Activated CD8-positive, alpha-beta T cell treated with anti-CD3 and anti-CD28 coated beads, Interleukin-2, amount 10 ng/mL, durations not matched to agents 7 days and 5 days (primary cell): ENCODE data around the gene ACP1. TPM values are rescaled to one million over a fixed set of nuclear protein-coding genes. Genes with fewer than 3 reads are reported as not detected.
"Not testable (repeated sequence)": the region's sequence is repeated elsewhere in the genome, so short reads cannot be mapped to it uniquely, and the experiment has no call there.

Experiments
- ATAC-seq: fragments of 150-1000 bp; cut with Tn5 transposase; one replicate; pipeline ENCODE4 v1.10.0; 2021; ENCODE audit warnings: moderate library complexity
- CTCF ChIA-PET: fragments of 350-600 bp; sonication (Branson Sonifier 250); formaldehyde crosslinking; loops from one replicate; lab custom pipeline; 2021; ENCODE audit warnings: antibody characterized with exemption; lab: Charles Lee
- POLR2A ChIA-PET: fragments of 350-600 bp; sonication (Branson Sonifier 250); formaldehyde crosslinking; loops from one replicate; lab custom pipeline; 2021; ENCODE audit warnings: antibody characterized with exemption; lab: Charles Lee
- DNase-seq: peaks from one replicate; pipeline ENCODE4 v3.0.0-alpha.2; 2020
- H3K27ac Mint-ChIP-seq: one replicate; pipeline ENCODE4 v1.8.0; 2021; ENCODE audit warnings: mild to moderate bottlenecking, mixed read lengths
- H3K27me3 Mint-ChIP-seq: one replicate; pipeline ENCODE4 v1.8.0; 2021; ENCODE audit warnings: low read depth, mixed read lengths
- H3K36me3 Mint-ChIP-seq: one replicate; pipeline ENCODE4 v1.8.0; 2021; ENCODE audit warnings: low read depth, mixed read lengths
- H3K4me1 Mint-ChIP-seq: one replicate; pipeline ENCODE4 v1.8.0; 2021; ENCODE audit warnings: low read depth, mixed read lengths
- H3K4me3 Mint-ChIP-seq: one replicate; pipeline ENCODE4 v1.8.0; 2021; ENCODE audit warnings: mild to moderate bottlenecking, mixed read lengths
- H3K9me3 Mint-ChIP-seq: one replicate; pipeline ENCODE4 v1.8.0; 2022; ENCODE audit warnings: mixed read lengths; ENCODE audit not compliant: insufficient read depth
- total RNA-seq, 2 experiments: library from RNA; stranded (reverse); gene quantifications; one replicate each; pipeline ENCODE4 v1.2.3, GENCODE V29; 2021

Gene ACP1
- total RNA-seq, 2 experiments from 2014 or later, result 93.7 to 97.7 TPM

GRCh38 chr2:289362-290089 is 24.8 kb downstream of the ACP1 start:
- CTCF ChIA-PET, result interaction anchor here (1.1 to 3.5 kb wide), 5 partner anchors 8 to 274 kb away, joined by 3 to 10 read pairs (median 5); no protein-coding TSS in a partner anchor
- Mint-ChIP-seq H3K4me1 (peaks cover 9% of the 10 kb centered on the region), H3K9me3 (no peaks in the 10 kb centered on the region), H3K27ac (no peak overlapping the region), H3K4me3 (peak overlapping the region; percentile 52), H3K27me3 (peaks cover 46% of the 10 kb centered on the region), H3K36me3 (no peaks in the 10 kb centered on the region)
- DNase-seq, result no peak
- ATAC-seq, result peak; percentile 40
- POLR2A ChIA-PET, result no interaction called here

- no peak overlapping the region for H3K27ac Mint-ChIP-seq
- H3K4me3 Mint-ChIP-seq, result peak overlapping the region; percentile 52
- peaks cover 46% of the 10 kb centered on the region for H3K27me3 Mint-ChIP-seq
- CTCF ChIA-PET, result interaction anchor here (1.1 to 3.5 kb wide), 6 partner anchors 9 to 275 kb away, joined by 3 to 10 read pairs (median 4); no protein-coding TSS in a partner anchor
- DNase-seq (peak; percentile 50), ATAC-seq (peak; percentile 37)
- no peaks in the 10 kb centered on the region for H3K36me3 Mint-ChIP-seq
- H3K9me3 Mint-ChIP-seq, result no peaks in the 10 kb centered on the region
- H3K4me1 Mint-ChIP-seq, result peaks cover 9% of the 10 kb centered on the region
- POLR2A ChIA-PET, result interaction anchor here (0.6 kb wide), 1 partner anchor 11 kb away, joined by 3 read pairs; no protein-coding TSS in a partner anchor
Observed at GRCh38 chr2:290090-290722, 25.5 kb downstream of the ACP1 start.

- ATAC-seq (no peak), DNase-seq (no peak)
- ChIA-PET CTCF (no interaction called here), POLR2A (no interaction called here)
- Mint-ChIP-seq H3K36me3 (no peaks in the 10 kb centered on the region), H3K4me1 (peaks cover under 1% of the 10 kb centered on the region), H3K27me3 (peaks cover 48% of the 10 kb centered on the region), H3K9me3 (no peaks in the 10 kb centered on the region), H3K27ac (no peak overlapping the region), H3K4me3 (no peak overlapping the region)
Observed at GRCh38 chr2:295090-295489, 30.3 kb downstream of the ACP1 start.

GRCh38 chr2:296354-296753 is 31.6 kb downstream of the ACP1 start:
- ATAC-seq (no peak), DNase-seq (no peak)
- CTCF ChIA-PET, result no interaction called here
- Mint-ChIP-seq H3K4me3 (no peak overlapping the region), H3K36me3 (no peaks in the 10 kb centered on the region), H3K27me3 (peaks cover 39% of the 10 kb centered on the region), H3K4me1 (no peaks in the 10 kb centered on the region), H3K9me3 (no peaks in the 10 kb centered on the region), H3K27ac (no peak overlapping the region)
- POLR2A ChIA-PET, result no interaction called here

GRCh38 chr2:305366-305765 is 40.6 kb downstream of the ACP1 start:
- no peak overlapping the region for H3K4me3 Mint-ChIP-seq
- POLR2A ChIA-PET, result no interaction called here
- H3K27ac Mint-ChIP-seq, result no peak overlapping the region
- no peaks in the 10 kb centered on the region for H3K36me3 Mint-ChIP-seq
- H3K4me1 Mint-ChIP-seq, result no peaks in the 10 kb centered on the region
- H3K27me3 Mint-ChIP-seq, result peaks cover 6% of the 10 kb centered on the region
- H3K9me3 Mint-ChIP-seq, result no peaks in the 10 kb centered on the region
- no peak for DNase-seq
- ATAC-seq, result no peak
- CTCF ChIA-PET, result no interaction called here

- ChIA-PET POLR2A (no interaction called here), CTCF (interaction anchor here (1.1 kb wide), 1 partner anchor 16 kb away, joined by 3 read pairs; no protein-coding TSS in a partner anchor)
- no peaks in the 10 kb centered on the region for H3K27me3 Mint-ChIP-seq
- H3K4me3 Mint-ChIP-seq, result no peak overlapping the region
- DNase-seq (no peak), ATAC-seq (no peak)
- no peaks in the 10 kb centered on the region for H3K36me3 Mint-ChIP-seq
- no peaks in the 10 kb centered on the region for H3K4me1 Mint-ChIP-seq
- no peaks in the 10 kb centered on the region for H3K9me3 Mint-ChIP-seq
- H3K27ac Mint-ChIP-seq, result no peak overlapping the region
Observed at GRCh38 chr2:309148-309953, 44.6 kb downstream of the ACP1 start.

GRCh38 chr2:309954-310510 is 45.3 kb downstream of the ACP1 start:
- H3K4me1 Mint-ChIP-seq, result no peaks in the 10 kb centered on the region
- no peak overlapping the region for H3K4me3 Mint-ChIP-seq
- POLR2A ChIA-PET, result no interaction called here
- no peaks in the 10 kb centered on the region for H3K9me3 Mint-ChIP-seq
- no peaks in the 10 kb centered on the region for H3K36me3 Mint-ChIP-seq
- ATAC-seq (no peak), DNase-seq (no peak)
- no peaks in the 10 kb centered on the region for H3K27me3 Mint-ChIP-seq
- no peak overlapping the region for H3K27ac Mint-ChIP-seq
- CTCF ChIA-PET, result interaction anchor here (1.1 kb wide), 1 partner anchor 16 kb away, joined by 3 read pairs; no protein-coding TSS in a partner anchor

- ChIA-PET POLR2A (no interaction called here), CTCF (no interaction called here)
- no peak for DNase-seq
- Mint-ChIP-seq H3K4me3 (no peak overlapping the region), H3K27me3 (peaks cover under 1% of the 10 kb centered on the region), H3K27ac (no peak overlapping the region), H3K4me1 (no peaks in the 10 kb centered on the region), H3K9me3 (no peaks in the 10 kb centered on the region), H3K36me3 (no peaks in the 10 kb centered on the region)
- ATAC-seq, result no peak
Observed at GRCh38 chr2:310994-311393, 46.2 kb downstream of the ACP1 start.

- CTCF ChIA-PET, result no interaction called here
Observed at GRCh38 chr2:313991-314390, 49.2 kb downstream of the ACP1 start.

GRCh38 chr2:314561-315336 is 50.0 kb downstream of the ACP1 start:
- Mint-ChIP-seq H3K9me3 (no peaks in the 10 kb centered on the region), H3K36me3 (no peaks in the 10 kb centered on the region), H3K4me3 (no peak overlapping the region), H3K27ac (no peak overlapping the region), H3K27me3 (peaks cover 2% of the 10 kb centered on the region), H3K4me1 (peaks cover 21% of the 10 kb centered on the region)
- DNase-seq (no peak), ATAC-seq (no peak)
- ChIA-PET POLR2A (no interaction called here), CTCF (no interaction called here)

More at GRCh38 chr2:313991-314390, 49.2 kb downstream of the ACP1 start:
- no peaks in the 10 kb centered on the region for H3K36me3 Mint-ChIP-seq
- no peak overlapping the region for H3K27ac Mint-ChIP-seq
- H3K9me3 Mint-ChIP-seq, result no peaks in the 10 kb centered on the region
- no peak for DNase-seq
- POLR2A ChIA-PET, result no interaction called here
- no peak overlapping the region for H3K4me3 Mint-ChIP-seq
- peaks cover 2% of the 10 kb centered on the region for H3K27me3 Mint-ChIP-seq
- no peak for ATAC-seq
- H3K4me1 Mint-ChIP-seq, result peaks cover 20% of the 10 kb centered on the region

- POLR2A ChIA-PET, H3K4me3 Mint-ChIP-seq, ATAC-seq, H3K36me3 Mint-ChIP-seq, DNase-seq, CTCF ChIA-PET, H3K9me3 Mint-ChIP-seq, H3K27me3 Mint-ChIP-seq, H3K27ac Mint-ChIP-seq: not testable (repeated sequence)
- peaks cover 21% of the 10 kb centered on the region for H3K4me1 Mint-ChIP-seq
Observed at GRCh38 chr2:315925-316324, 51.2 kb downstream of the ACP1 start.
